Suprapubic skin (tissue), 4 donors: ENCODE measurements around the gene RFFL. TPM values are rescaled to one million over a fixed set of nuclear protein-coding genes. Genes with fewer than 3 reads are reported as not detected.

ENCODE experiments used
- DNase-seq, 2 donors: peaks; one replicate each; pipeline ENCODE4 v3.0.0-alpha.2; 2019; ENCODE audit warnings: low spot score in 2 of 2
- H3K27ac ChIP-seq: fragments of 200-600 bp; sonication (generic); one replicate; pipeline ENCODE4 v1.5.1; 2019
- H3K27me3 ChIP-seq: fragments of 200-600 bp; sonication (generic); one replicate; pipeline ENCODE4 v1.5.1; 2019
- H3K36me3 ChIP-seq: fragments of 200-600 bp; sonication (generic); one replicate; pipeline ENCODE4 v1.5.1; 2019
- H3K4me1 ChIP-seq: fragments of 200-600 bp; sonication (generic); one replicate; pipeline ENCODE4 v1.5.1; 2019
- H3K4me3 ChIP-seq: fragments of 200-600 bp; sonication (generic); one replicate; pipeline ENCODE4 v1.5.1; 2019; ENCODE audit warnings: mild to moderate bottlenecking
- H3K9me3 ChIP-seq: fragments of 200-600 bp; sonication (generic); one replicate; pipeline ENCODE4 v1.5.1; 2019
- CTCF ChIP-seq, 2 donors: fragments of 200-600 bp in 1 of 2; fragments of 450-650 bp in 1 of 2; sonication (generic) in 1 of 2; IDR thresholded peaks; one replicate each; pipeline ENCODE4 v1.5.1; 2016 to 2019; ENCODE audit warnings: antibody characterized with exemption in 2 of 2, mild to moderate bottlenecking in 1 of 2, moderate library complexity in 1 of 2
- EP300 ChIP-seq: sonication (generic); formaldehyde crosslinking; IDR thresholded peaks from one replicate; pipeline ENCODE4 v1.6.1; 2017; ENCODE audit warnings: antibody characterized with exemption
- POLR2A ChIP-seq, 2 donors: fragments of 450-650 bp; IDR thresholded peaks; one replicate each; pipeline ENCODE4 v1.6.1; 2017; ENCODE audit warnings: antibody characterized with exemption in 2 of 2, mild to moderate bottlenecking in 2 of 2, moderate library complexity in 2 of 2
- POLR2AphosphoS5 ChIP-seq, 3 donors: sonication (generic); formaldehyde crosslinking; IDR thresholded peaks; one replicate each; pipeline ENCODE4 v1.6.1; 2017; ENCODE audit warnings: antibody characterized with exemption in 3 of 3
- WGBS: methylation state at CpG from one replicate; pipeline ENCODE4 v1.1.5; 2018; 5-methylcytosine and 5-hydroxymethylcytosine counted together
- total RNA-seq, 4 donors: library from RNA; depleted of rRNA; stranded (reverse); fragments of >200 nt; gene quantifications; one replicate each; pipeline ENCODE4 v1.1.0, GENCODE V29; 2016

The RFFL gene
- total RNA-seq, 4 donors from 2014 or later, result 12.8 to 24.0 (median 16.6) TPM

GRCh38 chr17:35017021-35017420 lies 46.5 kb downstream of the RFFL start:
- no peak for DNase-seq
- H3K4me3 ChIP-seq, result no peak overlapping the region
- TF ChIP-seq CTCF (IDR thresholded peaks at IDR 0.05) (no peak), POLR2AphosphoS5 (IDR thresholded peaks at IDR 0.05) (no peak), EP300 (no peak), POLR2A (IDR thresholded peaks at IDR 0.05) (no peak)
- WGBS, result 96% methylated on average over 4 of the region's 4 CpGs
- H3K36me3 ChIP-seq, result peaks cover 34% of the 10 kb centered on the region
- H3K4me1 ChIP-seq, result peaks cover 15% of the 10 kb centered on the region
- H3K27ac ChIP-seq, result no peak overlapping the region
- no peaks in the 10 kb centered on the region for H3K9me3 ChIP-seq
- H3K27me3 ChIP-seq, result no peaks in the 10 kb centered on the region

- TF ChIP-seq POLR2AphosphoS5 (IDR thresholded peaks at IDR 0.05) (no peak), POLR2A (IDR thresholded peaks at IDR 0.05) (no peak), CTCF (IDR thresholded peaks at IDR 0.05) (no peak), EP300 (no peak)
- no peak overlapping the region for H3K4me3 ChIP-seq
Observed at GRCh38 chr17:35016369-35016768, 47.1 kb downstream of the RFFL start.

GRCh38 chr17:35011671-35012216 lies 51.8 kb downstream of the RFFL start:
- Histone ChIP-seq H3K4me3 (no peak overlapping the region), H3K27me3 (no peaks in the 10 kb centered on the region), H3K36me3 (peaks cover 58% of the 10 kb centered on the region), H3K9me3 (no peaks in the 10 kb centered on the region), H3K27ac (no peak overlapping the region), H3K4me1 (no peaks in the 10 kb centered on the region)
- WGBS, result 63% methylated on average over 5 of the region's 5 CpGs
- no peak for TF ChIP-seq POLR2A (IDR thresholded peaks at IDR 0.05)
- TF ChIP-seq EP300, result no peak
- TF ChIP-seq POLR2AphosphoS5 (IDR thresholded peaks at IDR 0.05), result no peak
- TF ChIP-seq CTCF (IDR thresholded peaks at IDR 0.05), result no peak
- DNase-seq, result no peak

More at GRCh38 chr17:35016369-35016768, 47.1 kb downstream of the RFFL start:
- no peaks in the 10 kb centered on the region for H3K27me3 ChIP-seq
- 95% methylated on average over 4 of the region's 4 CpGs for WGBS
- H3K4me1 ChIP-seq, result peaks cover 8% of the 10 kb centered on the region
- no peak for DNase-seq
- H3K36me3 ChIP-seq, result peaks cover 40% of the 10 kb centered on the region
- H3K9me3 ChIP-seq, result no peaks in the 10 kb centered on the region
- H3K27ac ChIP-seq, result no peak overlapping the region

GRCh38 chr17:35010093-35010492 lies 53.4 kb downstream of the RFFL start:
- Histone ChIP-seq H3K9me3 (no peaks in the 10 kb centered on the region), H3K4me3 (no peak overlapping the region), H3K27me3 (no peaks in the 10 kb centered on the region), H3K4me1 (no peaks in the 10 kb centered on the region), H3K27ac (no peak overlapping the region), H3K36me3 (peaks cover 43% of the 10 kb centered on the region)
- DNase-seq, result no peak
- 69% methylated on average over 3 of the region's 3 CpGs for WGBS
- TF ChIP-seq EP300, result no peak
- no peak for TF ChIP-seq POLR2A (IDR thresholded peaks at IDR 0.05)
- no peak for TF ChIP-seq POLR2AphosphoS5 (IDR thresholded peaks at IDR 0.05)
- no peak for TF ChIP-seq CTCF (IDR thresholded peaks at IDR 0.05)

GRCh38 chr17:35006961-35007360 lies 56.5 kb downstream of the RFFL start:
- Histone ChIP-seq H3K27me3 (no peaks in the 10 kb centered on the region), H3K4me3 (no peak overlapping the region), H3K9me3 (no peaks in the 10 kb centered on the region), H3K36me3 (peaks cover 53% of the 10 kb centered on the region), H3K4me1 (no peaks in the 10 kb centered on the region), H3K27ac (no peak overlapping the region)
- WGBS, result 63% methylated on average over 1 of the region's 1 CpG
- TF ChIP-seq POLR2A (IDR thresholded peaks at IDR 0.05) (no peak), EP300 (no peak), CTCF (IDR thresholded peaks at IDR 0.05) (no peak), POLR2AphosphoS5 (IDR thresholded peaks at IDR 0.05) (no peak)
- DNase-seq, result no peak
